ENCODE measurements around the gene DCC. TPM values are rescaled to one million over a fixed set of nuclear protein-coding genes. Genes with fewer than 3 reads are reported as not detected.

DCC gene
- total RNA-seq, 1 experiment from 2014 or later, result not detected

GRCh38 chr18:53443336-53443735, 1103.3 kb downstream of the DCC start:
- H3K27ac ChIP-seq, result no peak overlapping the region
- H3K36me3 ChIP-seq (ENCODE audit: low read depth), result no peaks in the 10 kb centered on the region
- H3K4me1 ChIP-seq (replicated peaks; ENCODE audit: insufficient read depth), result no peaks in the 10 kb centered on the region
- no peaks in the 10 kb centered on the region for H3F3A ChIP-seq (ENCODE audit: insufficient read depth, low read depth)
- POLR2A ChIA-PET (ENCODE audit: unreplicated experiment), result no interaction called here
- BruUV-seq (replicated peaks), result no TSS peak
- H4K20me1 ChIP-seq (ENCODE audit: insufficient read depth), result no peaks in the 10 kb centered on the region
- no peak overlapping the region for H2AFZ ChIP-seq
- peaks cover 8% of the 10 kb centered on the region for H3K27me3 ChIP-seq (ENCODE audit: insufficient read depth, low read depth)
- DNase-seq, result no peak
- TF ChIP-seq CTCF (conservative IDR thresholded peaks at IDR 0.05) (no peak), EZH2 (IDR thresholded peaks at IDR 0.05; ENCODE audit: low read depth) (no peak)
- no peak overlapping the region for H3K4me3 ChIP-seq
- no peak overlapping the region for H3K4me2 ChIP-seq
- CTCF ChIA-PET, result no interaction called here
- no peaks in the 10 kb centered on the region for H3K9me2 ChIP-seq (ENCODE audit: insufficient read depth)
- intact Hi-C loops (cut with micrococcal nuclease; ENCODE audit: unreplicated experiment), result no loop called here
- no peaks in the 10 kb centered on the region for H3K79me2 ChIP-seq (ENCODE audit: low read depth)
- no peaks in the 10 kb centered on the region for H3K9me3 ChIP-seq (ENCODE audit: insufficient read depth, low read depth)

- no peaks in the 10 kb centered on the region for H3K9me2 ChIP-seq (ENCODE audit: insufficient read depth)
- no peaks in the 10 kb centered on the region for H3K9me3 ChIP-seq (ENCODE audit: insufficient read depth, low read depth)
- no TSS peak for BruUV-seq (replicated peaks)
- no peaks in the 10 kb centered on the region for H3K4me1 ChIP-seq (replicated peaks; ENCODE audit: insufficient read depth)
- POLR2A ChIA-PET (ENCODE audit: unreplicated experiment), result no interaction called here
- TF ChIP-seq EZH2 (IDR thresholded peaks at IDR 0.05; ENCODE audit: low read depth) (no peak), CTCF (conservative IDR thresholded peaks at IDR 0.05) (no peak)
- H3K27ac ChIP-seq, result no peak overlapping the region
- H4K20me1 ChIP-seq (ENCODE audit: insufficient read depth), result no peaks in the 10 kb centered on the region
- H3K4me3 ChIP-seq, result no peak overlapping the region
- H3K79me2 ChIP-seq (ENCODE audit: low read depth), result no peaks in the 10 kb centered on the region
- CTCF ChIA-PET, result no interaction called here
- no peak overlapping the region for H3K4me2 ChIP-seq
- peaks cover 8% of the 10 kb centered on the region for H3K27me3 ChIP-seq (ENCODE audit: insufficient read depth, low read depth)
- H3F3A ChIP-seq (ENCODE audit: insufficient read depth, low read depth), result no peaks in the 10 kb centered on the region
- intact Hi-C loops (cut with micrococcal nuclease; ENCODE audit: unreplicated experiment), result no loop called here
- H3K36me3 ChIP-seq (ENCODE audit: low read depth), result no peaks in the 10 kb centered on the region
- no peak for DNase-seq
- no peak overlapping the region for H2AFZ ChIP-seq
These were observed 1103.8 kb downstream of the DCC start for GRCh38 chr18:53443831-53444230.

GRCh38 chr18:53451902-53452301, 1111.9 kb downstream of the DCC start:
- no peaks in the 10 kb centered on the region for H3K9me2 ChIP-seq (ENCODE audit: insufficient read depth)
- no peak overlapping the region for H2AFZ ChIP-seq
- BruUV-seq (replicated peaks), result no TSS peak
- H3K27me3 ChIP-seq (ENCODE audit: insufficient read depth, low read depth), result 0 out of 2 replicates have a peak, but pooled peaks cover 8% of the 10 kb centered on the region
- CTCF ChIA-PET, result no interaction called here
- no peak overlapping the region for H3K4me3 ChIP-seq
- H4K20me1 ChIP-seq (ENCODE audit: insufficient read depth), result no peaks in the 10 kb centered on the region
- H3K27ac ChIP-seq, result no peak overlapping the region
- TF ChIP-seq CTCF (conservative IDR thresholded peaks at IDR 0.05) (no peak), EZH2 (IDR thresholded peaks at IDR 0.05; ENCODE audit: low read depth) (no peak)
- no peak overlapping the region for H3K4me2 ChIP-seq
- H3F3A ChIP-seq (ENCODE audit: insufficient read depth, low read depth), result no peaks in the 10 kb centered on the region
- H3K36me3 ChIP-seq (ENCODE audit: low read depth), result no peaks in the 10 kb centered on the region
- no peak for DNase-seq
- no peaks in the 10 kb centered on the region for H3K79me2 ChIP-seq (ENCODE audit: low read depth)
- POLR2A ChIA-PET (ENCODE audit: unreplicated experiment), result no interaction called here
- no peaks in the 10 kb centered on the region for H3K4me1 ChIP-seq (replicated peaks; ENCODE audit: insufficient read depth)
- H3K9me3 ChIP-seq (ENCODE audit: insufficient read depth, low read depth), result no peaks in the 10 kb centered on the region
- intact Hi-C loops (cut with micrococcal nuclease; ENCODE audit: unreplicated experiment), result no loop called here

All from PC-9 (cell line).